ENCODE measurements around the gene AFDN.
A peak's percentile ranks its signal among the peaks of the same experiment; 100 is the strongest.

Gene AFDN

DNA sequence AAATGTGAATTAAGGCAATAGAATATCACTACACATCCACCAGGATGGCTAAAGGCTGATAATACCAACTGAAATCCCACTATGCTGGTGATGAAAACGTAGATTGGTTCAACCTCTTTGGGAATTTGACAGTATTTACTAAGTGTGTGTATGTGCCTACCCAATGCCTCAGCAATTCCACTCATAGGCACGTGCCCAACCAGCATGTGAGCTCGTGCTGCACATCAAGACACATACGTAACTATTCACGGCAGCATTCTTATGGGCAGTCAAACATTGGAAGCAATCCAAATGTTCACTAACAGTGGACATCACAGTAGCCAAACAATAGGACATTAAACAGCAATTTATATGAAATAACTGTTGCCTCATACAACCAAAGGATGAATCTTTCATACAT, 15.7 kb upstream of the AFDN start:
- in situ Hi-C loops (cut with HindIII; ENCODE audit: low pct_ligation_motif_present, low pct_unique_long_range_greater_than_20kb, low sequenced_read_pairs): no loop called here
- no peak for DNase-seq

DNA sequence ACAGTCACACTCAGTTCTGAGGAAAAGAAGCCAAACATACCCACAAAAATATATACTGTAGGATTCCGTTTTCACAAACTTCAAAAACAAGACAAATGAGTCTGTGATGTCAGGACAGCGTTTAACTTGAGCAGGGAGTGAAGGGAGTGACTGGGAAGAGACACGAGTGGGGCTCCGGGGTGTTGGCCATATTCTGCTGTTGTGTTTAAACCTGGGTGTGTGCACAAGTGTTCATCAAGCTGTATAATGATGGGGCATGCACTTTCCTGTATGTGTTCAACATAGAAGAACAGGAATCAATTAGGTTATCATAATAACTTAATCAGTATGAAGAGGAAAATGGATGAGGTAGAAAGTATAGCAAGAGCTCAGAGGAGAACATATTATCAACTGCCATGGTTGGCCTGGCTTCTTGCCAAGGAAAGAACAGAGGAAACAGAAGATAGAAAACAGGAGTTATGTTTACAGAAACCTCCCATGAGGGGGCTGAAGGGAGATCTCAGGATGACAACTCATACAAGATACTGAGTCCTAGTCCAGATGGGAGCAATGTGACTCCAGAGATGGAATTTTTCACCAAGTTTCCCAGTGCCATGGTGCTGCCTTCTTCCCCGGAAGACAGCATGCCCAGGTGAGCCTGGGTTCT, 15.1 kb upstream of the AFDN start:
- no peak for DNase-seq
- in situ Hi-C loops (cut with HindIII; ENCODE audit: low pct_ligation_motif_present, low pct_unique_long_range_greater_than_20kb, low sequenced_read_pairs): no loop called here

DNA sequence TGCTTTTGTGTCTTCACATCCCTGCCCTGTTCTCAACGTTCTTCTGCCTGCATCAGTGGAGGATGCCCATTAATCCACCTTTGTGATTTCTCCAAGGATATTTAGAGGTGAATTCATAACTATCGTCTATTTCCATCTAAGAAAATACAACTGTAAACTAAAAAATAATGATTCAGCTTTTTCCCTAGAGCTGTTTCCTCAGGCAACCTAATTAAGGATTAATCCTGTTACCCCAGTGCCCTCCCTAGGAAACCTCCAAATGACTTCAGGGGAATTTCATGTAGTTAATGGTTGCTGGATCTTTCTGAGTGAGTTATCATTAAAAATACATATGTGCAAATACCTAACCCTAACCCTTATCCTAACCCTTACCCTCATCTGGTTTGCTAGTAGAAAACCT, 14.6 kb upstream of the AFDN start:
- DNase-seq: no peak
- in situ Hi-C loops (cut with HindIII; ENCODE audit: low pct_ligation_motif_present, low pct_unique_long_range_greater_than_20kb, low sequenced_read_pairs): no loop called here

DNA sequence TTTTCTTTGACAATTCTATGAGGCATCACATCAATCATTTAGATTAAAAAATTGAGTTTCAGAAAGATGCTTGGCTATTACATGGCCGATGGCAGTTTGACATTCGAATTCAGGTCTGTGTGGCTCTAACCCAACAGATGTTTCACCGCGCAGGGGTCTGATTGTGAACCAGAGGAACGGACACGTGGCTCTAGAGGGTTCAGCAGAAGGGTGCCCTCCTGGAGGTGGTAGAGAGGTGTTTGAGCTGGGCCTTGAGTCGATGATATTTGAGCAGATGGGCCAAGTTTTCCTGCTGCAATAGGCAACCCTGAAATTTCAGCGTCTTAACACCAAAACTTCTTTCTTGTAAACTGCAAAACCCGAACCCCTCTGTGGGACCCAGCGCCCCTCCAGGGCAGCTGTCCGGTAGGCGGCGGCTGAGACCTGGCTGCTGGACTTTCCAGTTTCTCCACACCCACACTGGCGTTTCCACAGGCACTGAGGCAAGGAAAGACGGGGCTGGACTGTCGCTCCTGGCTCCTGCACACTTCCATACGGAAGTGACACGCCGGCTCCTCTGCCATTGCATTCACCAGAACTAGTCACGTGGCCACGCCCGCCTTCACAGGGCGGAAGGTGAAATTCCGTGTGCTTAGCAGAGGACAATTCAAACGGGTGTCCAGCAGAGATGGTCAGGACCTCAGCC, 11.3 kb upstream of the AFDN start:
- in situ Hi-C loops (cut with HindIII; ENCODE audit: low pct_ligation_motif_present, low pct_unique_long_range_greater_than_20kb, low sequenced_read_pairs): no loop called here

DNA sequence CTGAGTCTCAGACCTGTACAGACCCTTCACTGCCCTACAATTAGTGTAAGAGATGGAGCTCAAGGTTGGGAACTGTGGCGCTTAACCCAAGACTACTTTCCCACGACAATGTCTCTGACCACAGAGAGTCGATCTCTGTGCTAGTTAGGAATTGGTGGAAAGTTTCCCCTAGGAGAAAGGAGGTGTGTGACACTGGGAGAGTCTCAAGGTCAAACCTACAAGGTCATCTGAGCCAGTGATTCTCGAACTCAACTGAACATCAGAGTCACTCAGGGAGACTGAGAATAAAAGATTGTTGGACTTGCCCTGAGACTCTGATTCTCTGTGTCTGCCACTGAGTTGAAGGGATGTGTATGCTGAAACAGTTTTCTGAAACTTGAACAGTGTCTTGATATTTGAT, 9.7 kb upstream of the AFDN start:
- DNase-seq: no peak
- in situ Hi-C loops (cut with HindIII; ENCODE audit: low pct_ligation_motif_present, low pct_unique_long_range_greater_than_20kb, low sequenced_read_pairs): no loop called here

More for the DNA sequence above, 11.3 kb upstream of the AFDN start:
- no peak for DNase-seq

DNA sequence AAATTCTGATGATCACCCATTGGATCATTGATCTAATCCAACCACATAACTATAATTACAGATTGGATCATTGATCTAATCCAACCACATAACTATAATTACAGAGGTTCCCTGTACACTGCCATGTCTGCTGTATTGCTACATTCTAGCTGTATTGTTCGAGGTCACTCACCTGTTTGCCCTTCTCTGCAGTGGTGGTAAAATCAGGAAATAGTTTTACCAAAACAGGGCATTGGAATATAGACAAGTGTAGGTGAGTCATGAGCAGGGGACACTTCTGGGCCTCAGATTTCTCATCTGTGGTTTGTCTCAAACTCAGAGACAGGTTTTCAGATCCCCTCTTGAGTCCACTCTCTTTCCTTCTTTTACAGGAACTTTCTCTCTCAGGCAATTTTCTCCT, 9.0 kb upstream of the AFDN start:
- in situ Hi-C loops (cut with HindIII; ENCODE audit: low pct_ligation_motif_present, low pct_unique_long_range_greater_than_20kb, low sequenced_read_pairs): no loop called here
- DNase-seq: no peak

DNA sequence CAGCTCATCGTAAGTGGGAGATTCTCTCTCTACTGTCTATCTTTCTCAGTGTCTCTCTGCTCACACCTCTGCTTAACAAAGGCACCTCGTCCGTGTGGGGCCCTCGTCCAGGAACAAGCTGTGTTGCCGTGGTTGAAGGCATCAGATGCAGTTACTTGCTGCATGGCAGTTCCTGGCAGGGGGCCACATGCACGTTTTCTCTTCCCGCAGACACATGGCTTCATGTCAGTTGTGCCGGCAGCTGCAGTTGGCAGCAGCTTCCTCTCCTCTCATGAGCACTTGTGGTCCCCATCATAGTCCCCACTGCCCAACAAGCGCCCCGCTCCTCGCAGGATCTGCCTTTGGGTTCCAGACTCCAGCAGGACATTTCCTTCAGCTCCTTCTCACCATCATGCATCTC, 7.1 kb upstream of the AFDN start:
- in situ Hi-C loops (cut with HindIII; ENCODE audit: low pct_ligation_motif_present, low pct_unique_long_range_greater_than_20kb, low sequenced_read_pairs): no loop called here

DNA sequence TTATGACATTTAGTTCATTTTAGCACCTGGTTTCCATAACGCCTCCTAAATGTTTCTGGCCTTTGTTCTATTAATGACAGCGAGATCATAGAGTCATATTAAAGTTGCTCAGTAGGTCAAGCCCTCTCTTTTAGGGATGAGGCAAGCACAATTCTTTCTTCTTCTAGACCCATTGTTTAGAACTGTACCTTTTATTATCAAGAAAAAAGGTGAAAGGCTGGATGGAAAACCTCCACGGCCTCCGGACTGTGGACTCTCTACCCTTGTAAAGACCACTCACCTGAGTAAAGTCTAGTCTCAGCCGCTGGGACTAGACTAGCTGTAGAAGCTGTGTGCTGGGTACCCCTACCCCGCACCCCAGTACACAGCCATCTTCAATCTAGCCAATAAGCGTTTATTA, 6.0 kb upstream of the AFDN start:
- in situ Hi-C loops (cut with HindIII; ENCODE audit: low pct_ligation_motif_present, low pct_unique_long_range_greater_than_20kb, low sequenced_read_pairs): no loop called here
- no peak for DNase-seq

More for the DNA sequence above, 7.1 kb upstream of the AFDN start:
- no peak for DNase-seq

DNA sequence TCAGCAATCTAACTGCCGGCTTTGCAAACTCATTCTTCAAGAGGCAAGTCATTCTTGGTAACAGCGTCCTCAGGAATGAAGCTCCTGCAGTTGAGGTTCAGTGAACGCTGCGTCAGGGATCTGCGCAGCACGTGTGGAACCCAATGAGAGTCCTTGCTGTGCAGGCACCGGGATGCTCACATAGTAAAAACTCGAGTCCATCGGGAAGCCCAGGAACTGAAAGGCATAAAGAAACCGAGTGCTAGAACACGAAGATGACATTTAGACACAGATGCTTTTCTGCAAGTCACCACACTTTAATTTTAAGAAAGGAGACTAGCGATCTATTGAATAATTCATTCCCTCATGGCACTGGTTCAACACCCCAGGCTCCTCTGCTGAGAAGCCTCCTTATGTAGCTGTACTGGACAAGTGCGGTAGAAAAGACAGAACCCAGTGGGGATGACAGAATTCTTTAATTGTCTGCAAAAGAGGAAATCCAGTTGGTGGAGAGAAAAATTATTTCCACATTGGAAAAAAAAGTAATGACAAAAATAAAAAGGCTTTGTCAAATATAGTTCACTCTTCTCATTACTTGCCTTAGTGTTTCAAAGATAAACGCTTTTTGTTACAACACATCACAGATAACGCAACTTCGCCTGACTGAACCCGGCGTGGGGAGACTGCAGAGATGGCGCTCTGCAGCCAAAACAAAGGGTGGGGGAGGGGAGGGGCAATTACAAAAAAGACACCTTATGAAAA, 1.9 kb upstream of the AFDN start:
- no peak for DNase-seq
- in situ Hi-C loops (cut with HindIII; ENCODE audit: low pct_ligation_motif_present, low pct_unique_long_range_greater_than_20kb, low sequenced_read_pairs): no loop called here

DNA sequence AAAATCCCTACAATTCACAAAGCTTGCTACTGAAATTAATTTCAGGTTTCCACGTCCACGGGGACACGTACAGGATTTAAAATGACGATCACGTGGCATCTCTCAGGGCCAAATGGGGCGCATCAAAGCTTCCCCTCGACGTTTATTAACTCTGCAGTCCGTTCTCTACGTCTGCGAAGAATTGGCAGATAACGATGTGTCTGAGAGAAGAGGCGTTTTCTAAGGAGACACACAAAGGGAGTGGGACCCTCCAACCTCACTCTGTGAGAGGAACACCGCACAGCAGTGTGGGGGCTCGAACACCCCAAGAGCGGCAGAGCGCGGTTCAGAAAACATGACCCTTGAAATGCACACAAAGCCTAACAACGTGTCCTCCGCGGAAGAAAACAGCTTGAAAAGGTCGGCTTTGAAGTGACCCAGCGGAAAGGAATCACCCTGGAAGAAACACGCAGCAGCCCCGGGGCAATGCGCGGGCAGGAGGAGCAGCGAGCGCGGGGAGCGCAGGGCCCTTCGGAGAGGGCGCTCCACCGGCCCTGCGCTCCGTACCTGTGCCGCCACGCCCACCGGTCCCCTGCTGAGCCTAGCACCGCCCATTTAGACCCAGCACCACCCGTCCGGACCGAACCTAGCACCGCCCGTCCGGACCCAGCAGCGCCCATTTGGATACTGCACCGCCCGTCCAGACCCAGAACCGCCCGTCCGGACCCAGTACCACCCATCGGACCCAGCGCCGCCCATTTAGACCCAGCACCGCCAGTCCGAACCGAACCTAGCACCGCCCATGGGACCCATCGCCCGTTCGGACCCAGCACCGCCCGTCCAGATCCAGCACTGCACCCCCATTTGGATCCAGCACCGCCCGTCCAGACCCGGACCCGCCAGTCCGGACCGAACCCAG, 1.1 kb upstream of the AFDN start:
- in situ Hi-C loops (cut with HindIII; ENCODE audit: low pct_ligation_motif_present, low pct_unique_long_range_greater_than_20kb, low sequenced_read_pairs): no loop called here
- peak; percentile 55 for DNase-seq

DNA sequence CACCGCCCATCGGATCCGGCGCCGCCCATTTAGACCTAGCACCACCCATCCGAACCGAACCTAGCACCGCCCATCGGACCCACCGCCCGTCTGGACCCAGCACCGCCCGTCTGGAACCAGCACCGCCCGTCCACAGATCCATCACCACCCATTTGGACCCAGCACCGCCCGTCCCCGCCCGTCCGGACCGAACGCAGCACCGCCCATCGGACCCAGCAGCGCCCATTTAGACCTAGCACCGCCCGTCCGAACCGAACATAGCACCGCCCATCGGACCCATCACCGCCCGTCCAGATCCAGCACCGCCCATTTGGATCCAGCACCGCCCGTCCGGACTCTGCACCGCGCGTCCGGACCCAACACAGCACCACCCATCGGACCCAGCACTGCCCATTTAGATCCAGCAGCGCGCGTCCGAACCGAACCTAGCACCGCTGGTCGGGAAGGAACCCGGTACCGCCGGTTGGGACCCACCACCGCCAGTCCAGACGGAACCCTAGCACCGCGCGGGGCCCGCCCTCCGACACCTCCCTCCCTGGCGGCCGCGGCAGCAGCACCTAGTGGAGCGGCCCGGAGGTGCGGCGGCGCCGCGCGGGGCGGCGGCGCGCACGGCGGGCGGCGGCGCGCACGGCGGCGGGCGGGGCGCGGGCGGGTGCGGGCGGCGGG, 348 bp upstream of the AFDN start:
- DNase-seq: peak; percentile 58
- in situ Hi-C loops (cut with HindIII; ENCODE audit: low pct_ligation_motif_present, low pct_unique_long_range_greater_than_20kb, low sequenced_read_pairs): no loop called here

DNA sequence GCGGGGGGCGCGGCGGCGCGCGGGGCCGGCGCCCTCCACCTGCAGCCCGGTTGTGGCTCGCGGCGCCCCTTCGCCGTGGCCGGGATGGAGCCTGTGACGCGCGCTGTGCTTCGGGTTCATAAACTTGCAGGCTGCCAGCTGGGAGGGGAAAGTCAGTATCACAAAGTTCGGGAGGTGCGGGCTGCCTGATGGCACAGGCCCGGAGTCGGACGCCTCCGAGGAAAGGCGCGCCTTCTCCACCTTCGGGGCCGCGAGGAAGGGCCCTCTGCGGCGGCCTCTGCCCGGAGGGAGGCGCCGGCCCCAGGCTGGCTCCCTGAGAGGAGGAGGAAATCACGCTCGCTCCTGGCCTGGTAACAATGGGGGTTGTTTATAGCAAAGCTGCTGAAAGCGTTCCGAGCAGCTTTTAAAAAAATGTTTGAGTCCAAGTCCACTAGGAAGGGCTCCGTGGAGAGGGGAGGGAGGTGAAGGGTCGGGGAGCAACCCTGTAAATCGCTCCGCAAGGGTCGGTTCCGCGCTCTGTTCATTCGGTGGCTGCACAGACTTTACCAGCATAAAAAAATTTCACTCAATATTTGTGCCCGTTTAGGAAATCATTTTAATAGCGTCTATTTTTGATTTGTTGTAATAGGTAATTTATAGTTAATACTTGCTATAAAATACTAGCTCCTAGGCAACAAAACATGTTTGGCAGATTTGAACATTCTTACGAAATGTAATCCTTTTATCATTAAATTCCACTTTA, 1.0 kb downstream of the AFDN start:
- in situ Hi-C loops (cut with HindIII; ENCODE audit: low pct_ligation_motif_present, low pct_unique_long_range_greater_than_20kb, low sequenced_read_pairs): no loop called here
- DNase-seq: peak; percentile 45

DNA sequence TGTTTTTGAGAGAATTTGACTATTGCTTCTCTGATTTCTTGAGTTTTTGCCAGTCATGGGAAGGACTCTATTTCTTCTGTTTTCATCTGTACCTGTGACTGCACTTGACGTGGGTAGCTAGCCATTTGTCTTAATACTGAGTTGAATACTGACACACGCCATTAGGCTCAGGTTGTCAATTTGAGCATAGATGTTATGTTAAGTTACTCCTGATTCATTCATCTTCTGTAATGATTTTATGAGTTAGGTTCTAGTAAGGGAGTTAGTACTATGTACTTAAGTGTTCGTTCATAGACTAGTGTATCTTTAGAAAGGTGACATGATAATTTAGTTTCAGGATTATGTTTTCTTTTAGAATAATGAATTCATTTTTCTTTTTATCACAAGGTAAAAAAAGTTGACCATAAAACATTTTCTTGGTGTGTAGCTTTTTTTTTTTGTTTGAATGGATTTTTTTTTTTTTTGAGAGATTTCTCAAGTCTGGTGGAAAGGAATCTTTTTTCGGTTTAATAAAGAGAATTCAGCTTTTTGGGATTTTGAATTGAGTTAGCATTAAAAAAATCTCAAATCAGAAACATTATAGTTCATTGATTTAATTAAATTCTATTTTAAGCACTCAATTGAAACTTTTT, 1.7 kb downstream of the AFDN start:
- in situ Hi-C loops (cut with HindIII; ENCODE audit: low pct_ligation_motif_present, low pct_unique_long_range_greater_than_20kb, low sequenced_read_pairs): no loop called here
- DNase-seq: peak; percentile 20

DNA sequence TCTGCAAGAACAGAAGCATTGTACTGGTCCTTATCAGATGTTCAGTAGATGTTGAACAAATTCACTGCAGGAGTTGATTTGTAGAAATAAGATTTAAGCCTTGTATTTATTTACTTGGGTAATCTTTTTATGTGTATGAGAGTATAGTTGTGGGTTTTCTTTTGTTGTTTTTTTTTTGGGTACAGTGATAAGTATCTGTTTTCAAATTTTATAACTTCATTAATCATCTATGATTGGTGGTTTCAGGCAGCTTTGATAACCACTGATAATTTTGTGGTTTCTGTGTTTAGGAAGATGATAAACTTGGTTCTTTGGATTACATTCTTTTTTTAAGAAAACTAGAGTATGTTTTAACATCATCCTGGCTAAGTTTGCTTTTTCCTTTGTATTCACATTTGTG, 2.8 kb downstream of the AFDN start:
- no peak for DNase-seq
- in situ Hi-C loops (cut with HindIII; ENCODE audit: low pct_ligation_motif_present, low pct_unique_long_range_greater_than_20kb, low sequenced_read_pairs): no loop called here

DNA sequence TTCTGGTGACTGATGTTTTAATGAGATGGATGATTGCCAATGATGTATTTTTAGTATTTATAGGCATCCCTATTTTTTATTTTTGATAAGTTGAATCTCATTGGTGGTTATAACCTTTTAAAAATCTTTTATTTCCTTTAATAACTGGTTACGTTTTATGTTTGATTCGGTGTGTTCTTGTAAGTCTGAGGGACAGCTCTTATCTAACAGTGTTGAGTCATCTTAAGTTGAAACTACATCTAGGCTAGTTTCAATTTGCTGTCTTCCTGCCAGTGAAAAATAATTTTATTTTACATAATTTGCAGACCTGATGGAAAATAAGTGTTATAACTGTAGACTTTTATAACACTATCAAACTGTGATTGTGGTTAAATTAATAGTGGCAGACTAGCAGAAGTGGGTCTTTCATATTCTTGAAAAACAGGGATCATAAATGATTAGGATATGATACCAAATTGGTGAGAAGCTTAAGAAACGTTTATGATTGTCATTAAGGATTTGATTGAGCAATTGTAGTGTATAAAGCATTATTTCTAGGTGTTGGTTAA, 4.6 kb downstream of the AFDN start:
- DNase-seq: no peak
- in situ Hi-C loops (cut with HindIII; ENCODE audit: low pct_ligation_motif_present, low pct_unique_long_range_greater_than_20kb, low sequenced_read_pairs): no loop called here

DNA sequence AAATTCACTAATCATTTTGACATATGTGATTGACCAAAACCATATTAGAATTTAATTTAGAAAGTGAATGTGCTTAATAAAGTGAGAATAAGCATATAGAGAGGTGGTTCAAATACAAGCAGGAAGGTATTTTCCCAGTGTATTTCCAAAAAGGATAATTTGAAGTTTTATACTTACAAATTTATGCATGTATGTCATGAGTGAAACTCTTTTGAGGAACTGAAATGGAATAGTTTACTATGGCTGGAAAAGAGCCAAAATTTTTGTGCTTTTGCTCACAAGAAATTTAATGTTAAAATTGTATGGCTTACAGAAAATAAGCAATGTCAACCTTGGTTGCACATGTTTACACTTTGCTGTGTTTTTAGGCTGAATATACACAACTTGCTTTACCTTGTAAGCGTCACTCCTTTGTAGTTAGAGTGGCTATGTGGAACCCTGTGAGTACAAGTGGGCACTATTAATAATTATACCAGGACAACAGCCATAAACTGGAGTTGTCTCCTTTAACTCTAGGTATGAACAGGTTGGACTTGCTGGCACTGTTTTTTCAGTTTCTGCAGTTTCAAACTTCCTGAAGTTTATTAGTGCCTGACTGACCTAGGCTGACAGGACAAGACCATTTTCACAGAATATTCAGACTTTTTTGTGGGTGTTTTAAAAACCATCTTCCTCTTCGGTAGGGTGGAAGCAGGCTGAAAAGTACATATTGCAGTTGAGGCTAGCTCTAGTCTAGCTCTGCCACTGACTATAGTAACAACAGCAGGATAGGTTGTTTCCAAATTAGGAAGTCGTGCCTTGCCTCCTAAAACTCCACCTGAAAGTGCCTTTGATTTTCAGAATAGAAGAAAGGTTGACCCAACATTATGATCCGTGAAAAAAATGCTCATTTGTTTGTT, 6.0 kb downstream of the AFDN start:
- in situ Hi-C loops (cut with HindIII; ENCODE audit: low pct_ligation_motif_present, low pct_unique_long_range_greater_than_20kb, low sequenced_read_pairs): no loop called here
- DNase-seq: peak; percentile 27

All from ACHN (cell line).